Thoracic aorta endothelial cell (primary cell): ENCODE data around the gene PWWP2B. TPM values are rescaled to one million over a fixed set of nuclear protein-coding genes. Genes with fewer than 3 reads are reported as not detected.

Experiments used
- total RNA-seq: library from RNA; depleted of rRNA; stranded (reverse); fragments of >200 nt; gene quantifications from 2 replicates; pipeline ENCODE4 v1.2.3, GENCODE V29; 2012

The PWWP2B gene
- 7.7 and 12.4 TPM in 2 replicates for total RNA-seq

DNA sequence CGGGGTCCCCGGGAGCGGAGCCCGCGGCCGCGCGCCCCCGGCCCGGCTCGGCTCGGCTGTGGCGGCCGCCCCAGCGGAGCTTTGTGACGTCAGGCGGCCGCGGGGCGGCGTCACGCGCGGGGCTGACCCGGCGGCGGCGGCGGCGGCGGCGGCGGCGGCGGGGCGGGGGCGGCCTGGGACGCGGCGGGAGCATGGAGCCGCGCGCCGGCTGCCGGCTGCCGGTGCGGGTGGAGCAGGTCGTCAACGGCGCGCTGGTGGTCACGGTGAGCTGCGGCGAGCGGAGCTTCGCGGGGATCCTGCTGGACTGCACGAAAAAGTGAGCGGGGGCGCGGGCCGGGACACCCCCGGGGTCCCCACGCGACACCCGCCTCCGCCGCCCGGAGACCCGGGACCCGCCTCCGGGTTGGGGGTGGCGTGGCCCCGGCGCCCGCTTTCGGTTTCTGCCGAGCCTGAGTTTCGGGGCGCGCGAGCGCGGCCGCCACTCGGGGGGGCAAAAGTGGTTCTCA lies at the start of gene PWWP2B:
Gene PWWP2B (plus strand): TSS at position 165 of the 506 bp plus-strand sequence. CDS start 27 bp downstream, at position 192.

Other genes with a start within 250 kb of the PWWP2B start
- 11.4 and 12.0 TPM in 2 replicates for gene DPYSL4, start 210.3 kb upstream of the PWWP2B start, total RNA-seq
- gene STK32C, start 89.2 kb upstream of the PWWP2B start, total RNA-seq = 4.7 and 7.6 TPM in 2 replicates
- gene LRRC27, start 65.0 kb upstream of the PWWP2B start, total RNA-seq = 6.1 and 7.7 TPM in 2 replicates
- 25.4 and 33.1 TPM in 2 replicates for gene INPP5A, start 140.6 kb downstream of the PWWP2B start, total RNA-seq